ENCODE results near the gene NR5A1.

NR5A1 gene

DNA sequence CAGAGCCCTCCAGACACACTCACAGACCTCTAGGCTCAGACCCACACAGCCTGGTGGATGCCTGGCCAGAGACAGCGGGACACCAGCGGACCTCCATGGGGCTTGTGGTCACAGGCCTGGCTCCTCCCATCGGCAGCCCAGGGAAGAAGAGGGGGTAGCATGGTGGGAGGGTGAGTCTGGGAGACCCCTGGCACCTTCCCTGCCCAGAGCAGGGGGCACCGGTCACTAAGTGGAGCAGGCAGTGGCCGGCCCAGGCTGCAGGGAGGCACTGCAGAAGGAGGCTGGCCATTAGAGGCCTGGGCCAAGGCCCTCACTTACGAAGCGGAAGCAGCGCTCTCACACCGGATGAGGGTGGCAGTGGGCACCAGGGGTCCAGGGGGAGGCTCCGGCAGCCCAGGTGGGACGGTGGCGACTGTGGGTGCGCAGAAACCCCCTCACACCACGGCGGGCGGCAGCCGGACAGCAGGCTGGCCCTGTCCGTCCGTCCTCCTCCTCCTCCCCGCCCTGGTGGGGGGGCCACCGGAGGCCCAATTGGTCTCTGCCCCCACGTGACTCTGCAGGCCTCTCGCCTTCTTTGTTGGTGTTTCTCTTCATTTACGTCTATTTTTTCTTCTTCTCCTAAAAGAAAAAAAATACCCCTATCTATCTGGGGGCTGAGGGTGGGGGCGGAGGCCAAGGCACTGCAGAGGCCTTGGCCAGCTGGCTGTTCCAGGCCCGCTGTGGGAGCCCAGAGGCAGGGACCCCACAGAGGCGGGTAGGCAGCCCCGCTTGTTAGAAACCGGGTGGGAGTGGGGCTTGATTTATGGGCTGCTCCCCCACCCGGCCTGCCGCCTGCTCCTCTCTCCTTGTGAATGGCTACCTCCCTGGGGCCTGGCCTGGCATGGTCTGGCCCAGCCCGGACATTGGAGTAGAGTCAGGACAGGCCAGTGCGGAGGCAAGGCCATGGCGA lies at the start of gene NR5A1:
NR5A1 (minus strand) TSS at position 469 of the 949 bp plus-strand sequence. CDS start 4,004 bp downstream, outside the sequence.
- H3K9me2 ChIP-seq (replicated peaks; ENCODE audit: control insufficient read depth, low read length) = no peaks in the 10 kb centered on the region
- TF ChIP-seq, protein P1, sequence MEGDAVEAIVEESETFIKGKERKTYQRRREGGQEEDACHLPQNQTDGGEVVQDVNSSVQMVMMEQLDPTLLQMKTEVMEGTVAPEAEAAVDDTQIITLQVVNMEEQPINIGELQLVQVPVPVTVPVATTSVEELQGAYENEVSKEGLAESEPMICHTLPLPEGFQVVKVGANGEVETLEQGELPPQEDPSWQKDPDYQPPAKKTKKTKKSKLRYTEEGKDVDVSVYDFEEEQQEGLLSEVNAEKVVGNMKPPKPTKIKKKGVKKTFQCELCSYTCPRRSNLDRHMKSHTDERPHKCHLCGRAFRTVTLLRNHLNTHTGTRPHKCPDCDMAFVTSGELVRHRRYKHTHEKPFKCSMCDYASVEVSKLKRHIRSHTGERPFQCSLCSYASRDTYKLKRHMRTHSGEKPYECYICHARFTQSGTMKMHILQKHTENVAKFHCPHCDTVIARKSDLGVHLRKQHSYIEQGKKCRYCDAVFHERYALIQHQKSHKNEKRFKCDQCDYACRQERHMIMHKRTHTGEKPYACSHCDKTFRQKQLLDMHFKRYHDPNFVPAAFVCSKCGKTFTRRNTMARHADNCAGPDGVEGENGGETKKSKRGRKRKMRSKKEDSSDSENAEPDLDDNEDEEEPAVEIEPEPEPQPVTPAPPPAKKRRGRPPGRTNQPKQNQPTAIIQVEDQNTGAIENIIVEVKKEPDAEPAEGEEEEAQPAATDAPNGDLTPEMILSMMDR (IDR thresholded peaks at IDR 0.05; ENCODE audit: low read depth, low read length, poor library complexity, severe bottlenecking) = no peak
- TF ChIP-seq EZH2phosphoT487 (IDR thresholded peaks at IDR 0.05; ENCODE audit: borderline replicate concordance, low read length) = no peak
- no peaks in the 10 kb centered on the region for H3K79me2 ChIP-seq (ENCODE audit: control insufficient read depth, low read length)
- H3K9me3 ChIP-seq (ENCODE audit: control insufficient read depth, insufficient read depth, low read length) = no peaks in the 10 kb centered on the region
- no peaks in the 10 kb centered on the region for H3K36me3 ChIP-seq (ENCODE audit: control insufficient read depth, low read length)
- H3K27me3 ChIP-seq (ENCODE audit: control insufficient read depth, low read length) = no peaks in the 10 kb centered on the region
- no peaks in the 10 kb centered on the region for H4K20me1 ChIP-seq (ENCODE audit: control insufficient read depth, insufficient read depth, low read depth, low read length)
- H3K4me2 ChIP-seq (ENCODE audit: low read length) = no peak within 1 kb of the TSS
- no peak within 1 kb of the TSS for H3K27ac ChIP-seq (ENCODE audit: low read depth, low read length)
- H3K4me3 ChIP-seq (ENCODE audit: low read length) = no peak within 1 kb of the TSS
- H3F3A ChIP-seq (ENCODE audit: control insufficient read depth, insufficient read depth) = no peaks in the 10 kb centered on the region
- no peaks in the 10 kb centered on the region for H3K4me1 ChIP-seq (ENCODE audit: control insufficient read depth, low read length)

DNA sequence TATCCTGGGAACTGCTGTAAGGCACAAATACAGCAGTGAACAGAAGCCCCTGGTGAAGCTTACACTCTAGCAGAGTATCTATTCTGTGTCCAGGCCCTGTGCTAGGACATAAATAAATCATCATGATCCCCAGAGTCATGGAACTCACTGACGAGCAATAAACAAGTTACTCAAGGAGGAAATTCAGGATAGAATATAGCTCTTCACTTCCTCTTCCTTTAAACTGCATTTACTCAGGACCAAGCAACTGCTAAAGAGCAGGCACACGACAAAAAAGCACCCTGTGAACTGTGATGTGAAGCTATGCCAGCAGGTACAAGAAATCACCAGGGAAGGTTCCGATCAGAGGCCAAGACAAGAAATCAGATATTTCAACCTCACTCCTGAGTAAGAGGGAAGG lies 47.8 kb upstream of the NR5A1 start:
- H3K79me2 ChIP-seq (ENCODE audit: control insufficient read depth, low read length) = no peaks in the 10 kb centered on the region
- H3K4me1 ChIP-seq (ENCODE audit: control insufficient read depth, low read length) = no peaks in the 10 kb centered on the region
- H3K4me2 ChIP-seq (ENCODE audit: low read length) = no peak overlapping the region
- H3K27me3 ChIP-seq (ENCODE audit: control insufficient read depth, low read length) = no peaks in the 10 kb centered on the region
- no peak overlapping the region for H3K27ac ChIP-seq (ENCODE audit: low read depth, low read length)
- no peaks in the 10 kb centered on the region for H3F3A ChIP-seq (ENCODE audit: control insufficient read depth, insufficient read depth)
- no peaks in the 10 kb centered on the region for H3K9me2 ChIP-seq (replicated peaks; ENCODE audit: control insufficient read depth, low read length)
- H3K36me3 ChIP-seq (ENCODE audit: control insufficient read depth, low read length) = no peaks in the 10 kb centered on the region
- TF ChIP-seq EZH2phosphoT487 (IDR thresholded peaks at IDR 0.05; ENCODE audit: borderline replicate concordance, low read length) = no peak
- TF ChIP-seq, protein P1 (IDR thresholded peaks at IDR 0.05; ENCODE audit: low read depth, low read length, poor library complexity, severe bottlenecking) = no peak
- no peaks in the 10 kb centered on the region for H3K9me3 ChIP-seq (ENCODE audit: control insufficient read depth, insufficient read depth, low read length)
- no peaks in the 10 kb centered on the region for H4K20me1 ChIP-seq (ENCODE audit: control insufficient read depth, insufficient read depth, low read depth, low read length)
- H3K4me3 ChIP-seq (ENCODE audit: low read length) = no peak overlapping the region

DNA sequence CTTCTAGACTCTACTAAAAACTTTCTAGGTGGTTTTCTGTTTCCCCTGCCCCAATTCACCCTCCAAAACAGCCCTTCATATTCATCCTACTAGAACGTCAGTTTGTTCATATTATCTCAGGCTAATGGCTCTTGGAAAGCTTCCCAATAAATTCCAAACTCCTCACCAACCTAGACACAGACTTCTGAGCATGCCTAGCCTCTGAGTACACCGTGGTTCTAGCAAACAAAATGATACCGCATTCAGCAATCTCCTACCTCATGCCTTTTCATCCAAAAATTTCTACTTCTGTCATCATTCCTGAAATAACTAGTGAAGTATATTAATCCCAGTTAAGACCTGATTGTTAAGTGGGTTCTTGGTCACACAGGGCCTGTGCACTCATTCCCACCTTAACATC lies 46.5 kb upstream of the NR5A1 start:
- Histone ChIP-seq H3K9me2 (replicated peaks; ENCODE audit: control insufficient read depth, low read length) (no peaks in the 10 kb centered on the region), H3F3A (ENCODE audit: control insufficient read depth, insufficient read depth) (no peaks in the 10 kb centered on the region), H3K4me2 (ENCODE audit: low read length) (no peak overlapping the region), H3K27me3 (ENCODE audit: control insufficient read depth, low read length) (no peaks in the 10 kb centered on the region), H3K9me3 (ENCODE audit: control insufficient read depth, insufficient read depth, low read length) (no peaks in the 10 kb centered on the region), H4K20me1 (ENCODE audit: control insufficient read depth, insufficient read depth, low read depth, low read length) (no peaks in the 10 kb centered on the region), H3K79me2 (ENCODE audit: control insufficient read depth, low read length) (no peaks in the 10 kb centered on the region), H3K4me1 (ENCODE audit: control insufficient read depth, low read length) (no peaks in the 10 kb centered on the region), H3K36me3 (ENCODE audit: control insufficient read depth, low read length) (no peaks in the 10 kb centered on the region), H3K27ac (ENCODE audit: low read depth, low read length) (no peak overlapping the region), H3K4me3 (ENCODE audit: low read length) (no peak overlapping the region)
- TF ChIP-seq EZH2phosphoT487 (IDR thresholded peaks at IDR 0.05; ENCODE audit: borderline replicate concordance, low read length) = no peak
- TF ChIP-seq, protein P1 (IDR thresholded peaks at IDR 0.05; ENCODE audit: low read depth, low read length, poor library complexity, severe bottlenecking) = no peak

Data from DOHH2 (cell line).